Epithelial cell of proximal tubule (primary cell): Measurements from ENCODE around the gene OMG. TPM values are rescaled to one million over a fixed set of nuclear protein-coding genes. Genes with fewer than 3 reads are reported as not detected.

Experiments used
- DNase-seq: peaks from one replicate; pipeline ENCODE4 v3.0.0-alpha.2; 2011; ENCODE audit warnings: low read depth
- H3K4me3 ChIP-seq: 2 replicates; pipeline ENCODE4 v1.5.1; 2011; ENCODE audit warnings: low read depth, mild to moderate bottlenecking, low read length
- total RNA-seq: library from RNA; depleted of rRNA; stranded (reverse); fragments of >200 nt; gene quantifications from 2 replicates; pipeline ENCODE4 v1.2.3, GENCODE V29; 2015
- TF ChIP-seq, protein P1 (sequence below): conservative IDR thresholded peaks from 2 replicates; pipeline ENCODE4 v1.5.1; 2012; ENCODE audit warnings: low read depth, mild to moderate bottlenecking, low read length

Gene OMG
- total RNA-seq, 1 donor from 2014 or later: not detected

GRCh38 chr17:31308372-31309334 is 11.6 kb upstream of the OMG start:
- no peak overlapping the region for H3K4me3 ChIP-seq
- TF ChIP-seq, protein P1, sequence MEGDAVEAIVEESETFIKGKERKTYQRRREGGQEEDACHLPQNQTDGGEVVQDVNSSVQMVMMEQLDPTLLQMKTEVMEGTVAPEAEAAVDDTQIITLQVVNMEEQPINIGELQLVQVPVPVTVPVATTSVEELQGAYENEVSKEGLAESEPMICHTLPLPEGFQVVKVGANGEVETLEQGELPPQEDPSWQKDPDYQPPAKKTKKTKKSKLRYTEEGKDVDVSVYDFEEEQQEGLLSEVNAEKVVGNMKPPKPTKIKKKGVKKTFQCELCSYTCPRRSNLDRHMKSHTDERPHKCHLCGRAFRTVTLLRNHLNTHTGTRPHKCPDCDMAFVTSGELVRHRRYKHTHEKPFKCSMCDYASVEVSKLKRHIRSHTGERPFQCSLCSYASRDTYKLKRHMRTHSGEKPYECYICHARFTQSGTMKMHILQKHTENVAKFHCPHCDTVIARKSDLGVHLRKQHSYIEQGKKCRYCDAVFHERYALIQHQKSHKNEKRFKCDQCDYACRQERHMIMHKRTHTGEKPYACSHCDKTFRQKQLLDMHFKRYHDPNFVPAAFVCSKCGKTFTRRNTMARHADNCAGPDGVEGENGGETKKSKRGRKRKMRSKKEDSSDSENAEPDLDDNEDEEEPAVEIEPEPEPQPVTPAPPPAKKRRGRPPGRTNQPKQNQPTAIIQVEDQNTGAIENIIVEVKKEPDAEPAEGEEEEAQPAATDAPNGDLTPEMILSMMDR: no peak
- no peak for DNase-seq

GRCh38 chr17:31307640-31308039 is 10.6 kb upstream of the OMG start:
- TF ChIP-seq, protein P1: no peak
- no peak overlapping the region for H3K4me3 ChIP-seq
- no peak for DNase-seq

- TF ChIP-seq, protein P1: no peak
- H3K4me3 ChIP-seq: no peak overlapping the region
- DNase-seq: no peak
These were observed 2.6 kb upstream of the OMG start for GRCh38 chr17:31299624-31300023.

DNA sequence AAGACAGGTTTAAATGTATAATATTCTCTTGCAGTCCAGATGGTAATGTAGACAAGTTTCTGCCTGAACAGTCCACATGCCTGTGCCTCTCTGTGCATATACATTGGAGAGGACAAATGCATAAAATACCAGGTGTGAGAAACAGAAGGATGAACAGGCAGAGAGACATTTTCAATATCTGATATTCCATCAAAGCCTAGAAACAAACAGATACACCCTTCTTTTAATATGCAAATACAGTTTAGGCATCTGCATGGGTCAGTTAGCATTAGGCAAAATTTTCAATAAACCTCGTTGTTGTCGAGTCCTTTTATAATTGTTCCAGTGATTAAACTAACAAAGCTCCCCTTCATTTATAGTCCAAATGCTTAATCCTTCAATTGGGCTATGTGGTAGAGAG is 897 bp downstream of the OMG start:
- no peak for DNase-seq
- no peak overlapping the region for H3K4me3 ChIP-seq
- TF ChIP-seq, protein P1: no peak

GRCh38 chr17:31295489-31295871 is 1.6 kb downstream of the OMG start:
- no peak overlapping the region for H3K4me3 ChIP-seq
- no peak for DNase-seq
- TF ChIP-seq, protein P1: no peak

DNA sequence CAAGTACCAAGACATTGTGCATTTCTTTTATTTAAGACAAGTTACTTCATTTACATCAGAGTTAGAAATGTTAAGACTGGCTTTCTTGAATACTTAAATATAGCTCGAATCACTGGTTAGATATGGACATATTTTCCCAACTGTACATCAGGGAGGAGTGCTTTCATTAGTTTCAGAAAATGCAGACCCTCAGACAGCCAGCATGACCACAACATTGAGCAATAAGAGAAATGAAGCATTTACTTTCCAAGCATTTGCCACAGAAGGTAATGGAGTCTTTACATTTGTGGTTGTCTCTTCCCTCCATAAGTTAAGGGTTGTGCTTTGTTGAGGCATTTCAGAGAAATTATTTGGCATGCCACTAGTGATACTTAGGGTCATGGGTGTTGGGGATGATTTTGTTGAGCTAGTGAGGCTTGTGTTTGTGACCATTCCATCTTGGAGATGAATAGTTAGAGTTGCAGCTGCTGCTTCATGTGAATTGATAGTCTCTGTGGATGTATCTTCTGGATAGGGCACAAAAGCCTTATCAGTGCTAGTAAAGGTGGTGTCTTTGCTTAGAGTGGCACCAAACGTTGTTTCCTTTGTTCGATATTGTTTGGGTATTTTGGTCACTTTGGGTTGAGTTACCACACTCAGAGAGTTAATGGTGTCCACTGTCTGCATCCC is 2.1 kb downstream of the OMG start:
- TF ChIP-seq, protein P1: no peak
- DNase-seq: no peak
- H3K4me3 ChIP-seq: no peak overlapping the region

DNA sequence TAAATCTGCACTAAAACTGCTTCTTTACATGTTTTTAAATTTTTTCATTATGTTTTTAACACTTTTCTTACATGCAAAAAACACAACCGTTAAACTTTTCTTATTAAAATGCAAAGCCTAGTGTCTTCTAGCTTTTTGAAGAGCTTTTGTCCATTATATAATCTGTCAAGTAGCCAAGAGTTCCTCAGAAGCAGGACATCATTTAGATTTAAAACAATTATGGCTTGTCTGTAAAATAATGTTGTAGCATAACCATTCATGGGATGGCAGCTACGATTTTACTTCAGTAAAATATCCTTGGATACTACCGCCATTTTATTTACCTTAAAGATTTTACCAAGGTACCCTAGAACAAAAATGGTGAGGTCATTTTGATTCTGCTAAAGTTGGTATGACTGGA is 2.8 kb downstream of the OMG start:
- H3K4me3 ChIP-seq: no peak overlapping the region
- no peak for DNase-seq
- TF ChIP-seq, protein P1: no peak
